GM19372 (cell line): ENCODE measurements around the gene ABCC8.

Experiments
- ATAC-seq: cut with Tn5 transposase; IDR thresholded peaks from one replicate; pipeline ENCODE4 v1.9.1; 2021; ENCODE audit warnings: mild to moderate bottlenecking, low read depth, moderate library complexity; ENCODE audit not compliant: unreplicated experiment

The ABCC8 gene

GRCh38 chr11:17506942-17507341 lies 30.3 kb upstream of the ABCC8 start:
- ATAC-seq: peak; percentile 81

GRCh38 chr11:17506314-17506713 lies 29.7 kb upstream of the ABCC8 start:
- no peak for ATAC-seq

- no peak for ATAC-seq
Measured at GRCh38 chr11:17505146-17505545, 28.5 kb upstream of the ABCC8 start.

GRCh38 chr11:17504330-17505107 lies 27.9 kb upstream of the ABCC8 start:
- peak; percentile 55 for ATAC-seq

- no peak for ATAC-seq
Measured at GRCh38 chr11:17502630-17503029, 26.0 kb upstream of the ABCC8 start.

- ATAC-seq: no peak
Measured at GRCh38 chr11:17500673-17501072, 24.0 kb upstream of the ABCC8 start.

- ATAC-seq: no peak
Measured at GRCh38 chr11:17498475-17498874, 21.8 kb upstream of the ABCC8 start.

- no peak for ATAC-seq
Measured at GRCh38 chr11:17498058-17498457, 21.4 kb upstream of the ABCC8 start.

- ATAC-seq: no peak
Measured at GRCh38 chr11:17496406-17496805, 19.8 kb upstream of the ABCC8 start.

- ATAC-seq: no peak
Measured at GRCh38 chr11:17494019-17494418, 17.4 kb upstream of the ABCC8 start.

GRCh38 chr11:17490938-17491337 lies 14.3 kb upstream of the ABCC8 start:
- ATAC-seq: no peak

- no peak for ATAC-seq
Measured at GRCh38 chr11:17490232-17490631, 13.6 kb upstream of the ABCC8 start.

GRCh38 chr11:17489751-17490150 lies 13.1 kb upstream of the ABCC8 start:
- no peak for ATAC-seq

GRCh38 chr11:17488563-17488962 lies 11.9 kb upstream of the ABCC8 start:
- ATAC-seq: no peak

GRCh38 chr11:17486646-17487045 lies 10.0 kb upstream of the ABCC8 start:
- ATAC-seq: no peak

- ATAC-seq: no peak
Measured at GRCh38 chr11:17483505-17483904, 6.9 kb upstream of the ABCC8 start.

- no peak for ATAC-seq
Measured at GRCh38 chr11:17481905-17482304, 5.3 kb upstream of the ABCC8 start.

GRCh38 chr11:17479284-17480214 lies 2.9 kb upstream of the ABCC8 start:
- no peak for ATAC-seq

GRCh38 chr11:17478070-17478469 lies 1.4 kb upstream of the ABCC8 start:
- no peak for ATAC-seq

GRCh38 chr11:17477361-17477760 lies 716 bp upstream of the ABCC8 start:
- ATAC-seq: no peak

- no peak for ATAC-seq
Measured at GRCh38 chr11:17477084-17477333, 364 bp upstream of the ABCC8 start.
